ENCODE data around the gene TBC1D1.

DNA sequence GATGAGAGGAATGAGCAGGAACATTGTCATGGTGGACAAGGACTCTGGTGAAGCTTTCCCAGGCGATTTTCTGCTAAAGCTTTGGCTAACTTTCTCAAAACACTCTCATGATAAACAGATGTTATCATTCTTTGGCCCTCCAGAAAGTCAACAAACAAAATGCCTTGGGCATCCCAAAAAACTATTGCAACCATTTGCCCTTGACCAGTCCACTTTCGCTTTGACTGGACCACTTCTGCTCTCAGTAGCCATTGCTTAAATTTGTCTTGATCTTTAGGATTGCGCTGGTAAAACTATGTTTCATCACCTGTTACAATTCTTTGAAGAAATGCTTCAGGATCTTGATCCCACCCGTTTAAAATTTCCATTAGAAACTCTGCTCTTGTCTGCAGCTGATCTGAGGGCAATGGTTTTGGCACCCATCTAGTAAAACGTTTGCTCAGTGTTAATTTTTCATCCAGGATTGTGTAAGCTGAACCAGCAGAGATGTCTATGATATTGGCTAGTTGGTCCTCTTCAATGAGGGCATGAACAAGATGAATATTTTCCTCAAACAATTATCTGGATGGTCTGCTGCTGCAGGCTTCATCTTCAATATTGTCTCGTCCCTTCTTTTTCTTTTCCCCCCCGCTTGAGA is 14.8 kb downstream of the TBC1D1 start:
- no peak for TF ChIP-seq EZH2 (IDR thresholded peaks at IDR 0.05; ENCODE audit: low read length, missing control alignments)
- TF ChIP-seq, protein P1, sequence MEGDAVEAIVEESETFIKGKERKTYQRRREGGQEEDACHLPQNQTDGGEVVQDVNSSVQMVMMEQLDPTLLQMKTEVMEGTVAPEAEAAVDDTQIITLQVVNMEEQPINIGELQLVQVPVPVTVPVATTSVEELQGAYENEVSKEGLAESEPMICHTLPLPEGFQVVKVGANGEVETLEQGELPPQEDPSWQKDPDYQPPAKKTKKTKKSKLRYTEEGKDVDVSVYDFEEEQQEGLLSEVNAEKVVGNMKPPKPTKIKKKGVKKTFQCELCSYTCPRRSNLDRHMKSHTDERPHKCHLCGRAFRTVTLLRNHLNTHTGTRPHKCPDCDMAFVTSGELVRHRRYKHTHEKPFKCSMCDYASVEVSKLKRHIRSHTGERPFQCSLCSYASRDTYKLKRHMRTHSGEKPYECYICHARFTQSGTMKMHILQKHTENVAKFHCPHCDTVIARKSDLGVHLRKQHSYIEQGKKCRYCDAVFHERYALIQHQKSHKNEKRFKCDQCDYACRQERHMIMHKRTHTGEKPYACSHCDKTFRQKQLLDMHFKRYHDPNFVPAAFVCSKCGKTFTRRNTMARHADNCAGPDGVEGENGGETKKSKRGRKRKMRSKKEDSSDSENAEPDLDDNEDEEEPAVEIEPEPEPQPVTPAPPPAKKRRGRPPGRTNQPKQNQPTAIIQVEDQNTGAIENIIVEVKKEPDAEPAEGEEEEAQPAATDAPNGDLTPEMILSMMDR (conservative IDR thresholded peaks at IDR 0.05 in 1 of 2, IDR thresholded peaks at IDR 0.05 in 1 of 2; ENCODE audit: low read depth in 1 of 2, low read length in 2 of 2): no peak
